GM12874 (cell line): ENCODE results near the gene MINDY2.

ENCODE experiments used
- CTCF ChIP-seq: IDR thresholded peaks from 2 replicates; pipeline ENCODE4 v1.5.1; 2011; ENCODE audit warnings: low read depth, mild to moderate bottlenecking, control low read depth, low read length, moderate library complexity; ENCODE audit not compliant: insufficient read depth

The MINDY2 gene

GRCh38 chr15:58770519-58770856, 614 bp upstream of the MINDY2 start:
- TF ChIP-seq CTCF: peak; percentile 24; the same call in 1 of the 2 replicates

- no peak for TF ChIP-seq CTCF
These were observed 634 bp downstream of the MINDY2 start for GRCh38 chr15:58771621-58772250.

GRCh38 chr15:58773024-58773423, 1.9 kb downstream of the MINDY2 start:
- no peak for TF ChIP-seq CTCF

DNA sequence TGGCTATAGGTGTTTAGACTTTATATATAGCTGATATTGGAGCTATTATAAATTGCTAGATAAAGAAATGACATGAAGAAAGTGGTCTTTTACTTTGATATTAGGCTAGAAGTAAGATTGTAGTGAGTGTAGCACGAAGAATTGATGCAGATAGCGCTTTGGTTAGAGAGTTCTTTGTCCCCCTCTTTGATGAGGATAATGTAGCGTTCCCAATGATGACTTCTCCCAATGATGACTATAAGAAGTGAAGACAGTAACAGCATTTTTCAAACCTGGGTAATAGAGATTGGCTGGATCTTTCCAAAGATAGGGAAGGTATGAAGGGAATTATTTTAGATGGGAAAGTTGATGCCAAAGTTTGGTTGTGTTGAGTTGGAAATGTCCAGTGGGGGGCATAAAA, 4.3 kb downstream of the MINDY2 start:
- TF ChIP-seq CTCF: no peak

GRCh38 chr15:58777107-58777506, 6.0 kb downstream of the MINDY2 start:
- TF ChIP-seq CTCF: no peak

- TF ChIP-seq CTCF: no peak
These were observed 8.5 kb downstream of the MINDY2 start for GRCh38 chr15:58779554-58779953.

- TF ChIP-seq CTCF: no peak
These were observed 14.3 kb downstream of the MINDY2 start for GRCh38 chr15:58785355-58785754.
